Loucy (cell line): Measurements from ENCODE around the gene SHMT2.

Experiments
- H2AFZ ChIP-seq: fragments of 200-600 bp; sonication (generic); 2 replicates; pipeline ENCODE4 v1.6.0; 2016; ENCODE audit warnings: antibody characterized with exemption, mild to moderate bottlenecking, low read length, moderate library complexity
- H3F3A ChIP-seq: fragments of 200-600 bp; 2 replicates; pipeline ENCODE4 v1.6.0; 2016; ENCODE audit warnings: antibody characterized with exemption, low read depth, mild to moderate bottlenecking
- H3K27me3 ChIP-seq: fragments of 200-600 bp; sonication (generic); 2 replicates; pipeline ENCODE4 v1.6.1; 2014; ENCODE audit warnings: low read length, mild to moderate bottlenecking; ENCODE audit not compliant: insufficient read depth, poor library complexity, severe bottlenecking
- H3K36me3 ChIP-seq: fragments of 200-600 bp; sonication (generic); 2 replicates; pipeline ENCODE4 v1.6.1; 2016; ENCODE audit warnings: low read length; ENCODE audit not compliant: insufficient read depth
- H3K4me1 ChIP-seq: fragments of 200-600 bp; sonication (generic); 2 replicates; pipeline ENCODE4 v1.5.1; 2014; ENCODE audit warnings: low read length, mild to moderate bottlenecking; ENCODE audit not compliant: insufficient read depth, poor library complexity, severe bottlenecking
- H3K4me2 ChIP-seq: fragments of 200-600 bp; sonication (generic); 2 replicates; pipeline ENCODE4 v1.6.0; 2014; ENCODE audit warnings: antibody characterized with exemption, low read length, low read depth, mild to moderate bottlenecking; ENCODE audit not compliant: poor library complexity, severe bottlenecking
- H3K4me3 ChIP-seq: fragments of 200-600 bp; sonication (generic); 2 replicates; pipeline ENCODE4 v1.5.1; 2014; ENCODE audit warnings: low read length, mild to moderate bottlenecking, mixed read lengths; ENCODE audit not compliant: poor library complexity, severe bottlenecking
- H3K79me2 ChIP-seq: fragments of 200-600 bp; sonication (generic); 2 replicates; pipeline ENCODE4 v1.6.1; 2014; ENCODE audit warnings: low read length; ENCODE audit not compliant: insufficient read depth
- H3K9ac ChIP-seq: fragments of 200-600 bp; sonication (generic); 2 replicates; pipeline ENCODE4 v1.6.0; 2014; ENCODE audit warnings: mild to moderate bottlenecking, low read depth, low read length, moderate library complexity; ENCODE audit not compliant: poor library complexity, severe bottlenecking
- H3K9me2 ChIP-seq: fragments of 200-600 bp; sonication (generic); replicated peaks from 2 replicates; pipeline ENCODE4 v1.6.1; 2016; ENCODE audit warnings: low read depth, low read length, mixed read lengths
- H3K9me3 ChIP-seq: fragments of 200-600 bp; sonication (generic); 2 replicates; pipeline ENCODE4 v1.6.1; 2014; ENCODE audit warnings: mild to moderate bottlenecking, antibody characterized with exemption, low read length, low read depth; ENCODE audit not compliant: insufficient read depth
- H4K20me1 ChIP-seq: fragments of 200-600 bp; sonication (generic); 2 replicates; pipeline ENCODE4 v1.6.0; 2014; ENCODE audit warnings: antibody characterized with exemption, low read length, mild to moderate bottlenecking; ENCODE audit not compliant: insufficient read depth, poor library complexity, severe bottlenecking
- EZH2phosphoT487 ChIP-seq: fragments of 200-600 bp; IDR thresholded peaks from 2 replicates; pipeline ENCODE4 v1.6.1; 2018; ENCODE audit warnings: antibody characterized with exemption, mild to moderate bottlenecking, moderate library complexity, borderline replicate concordance
- TF ChIP-seq, protein P1 (sequence below): fragments of 200-600 bp; sonication (generic); conservative IDR thresholded peaks from 2 replicates; pipeline ENCODE4 v1.5.1; 2014; ENCODE audit warnings: mild to moderate bottlenecking, antibody characterized with exemption, low read length

The SHMT2 gene

DNA sequence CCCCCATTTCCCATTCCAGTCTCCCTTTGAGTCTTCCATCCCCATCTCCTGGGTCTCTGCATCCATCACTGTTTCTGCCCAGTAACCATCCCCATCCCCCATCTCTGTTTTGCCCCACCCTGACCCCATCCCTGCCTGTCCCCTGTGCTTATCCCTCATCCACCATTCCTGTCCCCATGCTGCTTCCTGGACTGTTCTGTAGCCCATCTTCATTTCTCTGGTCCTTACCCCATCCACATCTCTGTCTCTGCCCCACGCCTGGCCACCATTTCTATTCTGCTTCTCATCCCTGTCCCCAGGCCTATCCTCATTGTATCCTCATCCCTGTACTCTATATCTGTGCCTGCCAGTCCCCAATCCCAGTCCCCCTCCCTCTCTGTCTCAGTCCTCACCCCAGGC is 8.7 kb upstream of the SHMT2 start:
- H3K79me2 ChIP-seq, result no peaks in the 10 kb centered on the region
- H4K20me1 ChIP-seq, result no peaks in the 10 kb centered on the region
- peaks cover 10% of the 10 kb centered on the region for H3K4me1 ChIP-seq

GRCh38 chr12:57221169-57221917 is 8.2 kb upstream of the SHMT2 start:
- H3K27me3 ChIP-seq, result no peaks in the 10 kb centered on the region
- no peaks in the 10 kb centered on the region for H4K20me1 ChIP-seq
- H3F3A ChIP-seq, result no peaks in the 10 kb centered on the region
- H3K79me2 ChIP-seq, result no peaks in the 10 kb centered on the region
- H3K9me3 ChIP-seq, result no peaks in the 10 kb centered on the region
- TF ChIP-seq, protein P1, sequence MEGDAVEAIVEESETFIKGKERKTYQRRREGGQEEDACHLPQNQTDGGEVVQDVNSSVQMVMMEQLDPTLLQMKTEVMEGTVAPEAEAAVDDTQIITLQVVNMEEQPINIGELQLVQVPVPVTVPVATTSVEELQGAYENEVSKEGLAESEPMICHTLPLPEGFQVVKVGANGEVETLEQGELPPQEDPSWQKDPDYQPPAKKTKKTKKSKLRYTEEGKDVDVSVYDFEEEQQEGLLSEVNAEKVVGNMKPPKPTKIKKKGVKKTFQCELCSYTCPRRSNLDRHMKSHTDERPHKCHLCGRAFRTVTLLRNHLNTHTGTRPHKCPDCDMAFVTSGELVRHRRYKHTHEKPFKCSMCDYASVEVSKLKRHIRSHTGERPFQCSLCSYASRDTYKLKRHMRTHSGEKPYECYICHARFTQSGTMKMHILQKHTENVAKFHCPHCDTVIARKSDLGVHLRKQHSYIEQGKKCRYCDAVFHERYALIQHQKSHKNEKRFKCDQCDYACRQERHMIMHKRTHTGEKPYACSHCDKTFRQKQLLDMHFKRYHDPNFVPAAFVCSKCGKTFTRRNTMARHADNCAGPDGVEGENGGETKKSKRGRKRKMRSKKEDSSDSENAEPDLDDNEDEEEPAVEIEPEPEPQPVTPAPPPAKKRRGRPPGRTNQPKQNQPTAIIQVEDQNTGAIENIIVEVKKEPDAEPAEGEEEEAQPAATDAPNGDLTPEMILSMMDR, result no peak
- TF ChIP-seq EZH2phosphoT487, result no peak
- H3K4me3 ChIP-seq, result no peak overlapping the region
- peaks cover 10% of the 10 kb centered on the region for H3K4me1 ChIP-seq
- no peaks in the 10 kb centered on the region for H3K36me3 ChIP-seq
- no peak overlapping the region for H3K4me2 ChIP-seq
- no peak overlapping the region for H3K9ac ChIP-seq
- no peak overlapping the region for H2AFZ ChIP-seq
- no peaks in the 10 kb centered on the region for H3K9me2 ChIP-seq

More for the DNA sequence above, 8.7 kb upstream of the SHMT2 start:
- Histone ChIP-seq H2AFZ (no peak overlapping the region), H3K36me3 (no peaks in the 10 kb centered on the region), H3K4me3 (no peak overlapping the region), H3K9me2 (no peaks in the 10 kb centered on the region), H3K4me2 (no peak overlapping the region), H3K9me3 (no peaks in the 10 kb centered on the region), H3K27me3 (no peaks in the 10 kb centered on the region), H3F3A (no peaks in the 10 kb centered on the region), H3K9ac (no peak overlapping the region)
- no peak for TF ChIP-seq EZH2phosphoT487
- TF ChIP-seq, protein P1, result no peak

GRCh38 chr12:57222286-57223190 is 7.0 kb upstream of the SHMT2 start:
- Histone ChIP-seq H3K4me1 (peaks cover 14% of the 10 kb centered on the region), H3K9ac (no peak overlapping the region), H4K20me1 (no peaks in the 10 kb centered on the region), H3K27me3 (no peaks in the 10 kb centered on the region), H3K79me2 (no peaks in the 10 kb centered on the region), H3K4me3 (no peak overlapping the region), H3K4me2 (no peak overlapping the region), H3F3A (no peaks in the 10 kb centered on the region), H3K9me3 (no peaks in the 10 kb centered on the region), H3K36me3 (no peaks in the 10 kb centered on the region), H2AFZ (no peak overlapping the region), H3K9me2 (no peaks in the 10 kb centered on the region)
- TF ChIP-seq, protein P1, result no peak
- no peak for TF ChIP-seq EZH2phosphoT487
